H1 (cell line): ENCODE results near the gene WDR90. TPM values are rescaled to one million over a fixed set of nuclear protein-coding genes. Genes with fewer than 3 reads are reported as not detected.

Experiments
- CTCF ChIA-PET: fragments of 300-600 bp; sonication (Branson Sonifier 250); formaldehyde crosslinking; loops from one replicate; lab custom pipeline; 2021; ENCODE audit not compliant: partially characterized antibody; lab: Charles Lee
- POLR2A ChIA-PET: fragments of 300-600 bp; sonication (Branson Sonifier 250); formaldehyde crosslinking; loops from one replicate; lab custom pipeline; 2021; ENCODE audit warnings: inconsistent platforms; ENCODE audit not compliant: partially characterized antibody; lab: Charles Lee
- DNase-seq, 2 experiments: peaks; one replicate each; pipeline versions ENCODE4 v3.0.0 to v3.0.0-alpha.2; 2010 to 2022; ENCODE audit warnings: low spot score in 2 of 2, low read depth in 1 of 2, mixed read lengths in 1 of 2
- FAIRE-seq: peaks from 2 replicates; lab custom pipeline; 2011; peaks lifted over from hg19 to GRCh38; lab: Jason Lieb, UNC
- H2AFZ ChIP-seq: 2 replicates; pipeline ENCODE4 v1.8.1; 2012; ENCODE audit warnings: low read length, inconsistent platforms
- H2AK5ac ChIP-seq: 2 replicates; pipeline ENCODE4 v1.6.1; 2013; ENCODE audit warnings: low read depth, low read length
- H2BK120ac ChIP-seq: replicated peaks from 2 replicates; pipeline ENCODE3; 2013; ENCODE audit warnings: low read depth, low read length, inconsistent platforms
- H2BK12ac ChIP-seq: 2 replicates; pipeline ENCODE4 v1.6.1; 2013; ENCODE audit warnings: low read depth, low read length
- H2BK15ac ChIP-seq: 2 replicates; pipeline ENCODE4 v1.6.1; 2013; ENCODE audit warnings: low read length
- H2BK20ac ChIP-seq: 2 replicates; pipeline ENCODE4 v1.6.1; 2013; ENCODE audit warnings: low read length
- H2BK5ac ChIP-seq: 2 replicates; pipeline ENCODE4 v1.6.1; 2013; ENCODE audit warnings: low read depth, low read length
- H3K14ac ChIP-seq: 2 replicates; pipeline ENCODE4 v1.6.1; 2013; ENCODE audit warnings: inconsistent platforms; ENCODE audit not compliant: insufficient read length
- H3K18ac ChIP-seq: 2 replicates; pipeline ENCODE4 v1.6.1; 2013; ENCODE audit warnings: low read length; ENCODE audit errors: extremely low read depth
- H3K23ac ChIP-seq: 2 replicates; pipeline ENCODE4 v1.6.1; 2013; ENCODE audit warnings: inconsistent platforms; ENCODE audit not compliant: insufficient read length
- H3K23me2 ChIP-seq: 2 replicates; pipeline ENCODE4 v1.6.1; 2013; ENCODE audit warnings: low read depth, low read length
- H3K27ac ChIP-seq: 2 replicates; pipeline ENCODE4 v1.6.1; 2011; ENCODE audit warnings: low read depth, low read length, inconsistent platforms
- H3K27me3 ChIP-seq, 4 experiments: replicated peaks in 1 of 4; 1 replicate in 1 of 4; 2 replicates in 3 of 4; pipeline versions ENCODE4 v1.6.1 to v1.8.1; 2011 to 2013; ENCODE audit warnings: low read length in 3 of 4, mild to moderate bottlenecking in 3 of 4, inconsistent platforms in 2 of 4, mixed read lengths in 2 of 4, moderate library complexity in 1 of 4; ENCODE audit not compliant: control insufficient read depth in 3 of 4, insufficient read depth in 3 of 4; ENCODE audit errors: extremely low read depth in 1 of 4
- H3K36me3 ChIP-seq, 4 experiments: 2 replicates each; pipeline versions ENCODE4 v1.6.1 to v1.8.1; 2011 to 2013; ENCODE audit warnings: mild to moderate bottlenecking in 4 of 4, low read length in 3 of 4, moderate library complexity in 2 of 4, control low read depth in 1 of 4, inconsistent platforms in 1 of 4; ENCODE audit not compliant: insufficient read depth in 4 of 4, control insufficient read depth in 2 of 4
- H3K4ac ChIP-seq: replicated peaks from 2 replicates; pipeline ENCODE3; 2013; ENCODE audit warnings: low read length, low read depth, mixed read lengths, inconsistent platforms; ENCODE audit not compliant: insufficient read length
- H3K4me1 ChIP-seq, 4 experiments: replicated peaks in 1 of 4; 1 replicate in 1 of 4; 2 replicates in 3 of 4; pipeline versions ENCODE4 v1.6.1 to v1.8.1; 2011 to 2013; ENCODE audit warnings: low read length in 3 of 4, inconsistent platforms in 2 of 4, mixed read lengths in 1 of 4; ENCODE audit not compliant: insufficient read depth in 4 of 4, control insufficient read depth in 3 of 4
- H3K4me2 ChIP-seq, 2 experiments: 2 replicates each; pipeline versions ENCODE4 v1.6.1 to v1.8.1; 2011 to 2013; ENCODE audit warnings: low read depth in 2 of 2, low read length in 2 of 2, control low read depth in 1 of 2, inconsistent platforms in 1 of 2, mild to moderate bottlenecking in 1 of 2; ENCODE audit not compliant: insufficient read depth in 1 of 2
- H3K4me3 ChIP-seq, 4 experiments: fragments of 200-600, 300-600 bp in 1 of 4; sonication (generic), shearing (Covaris generic), sonication (Bioruptor Twin) in 1 of 4; 2 replicates each; pipeline versions ENCODE4 v1.5.1 to v1.8.1; 2011 to 2016; ENCODE audit warnings: low read length in 4 of 4, low read depth in 3 of 4, control low read depth in 2 of 4, inconsistent platforms in 2 of 4, mild to moderate bottlenecking in 2 of 4, mixed read lengths in 1 of 4, moderate library complexity in 1 of 4; ENCODE audit not compliant: insufficient read depth in 2 of 4; ENCODE audit errors: extremely low read depth in 1 of 4
- H3K56ac ChIP-seq: replicated peaks from 2 replicates; pipeline ENCODE3; 2013; ENCODE audit warnings: low read depth, mild to moderate bottlenecking, mixed read lengths, low read length, inconsistent platforms; ENCODE audit not compliant: insufficient read length
- H3K79me1 ChIP-seq: 2 replicates; pipeline ENCODE4 v1.6.1; 2013; ENCODE audit warnings: low read depth, low read length, control low read depth
- H3K79me2 ChIP-seq, 2 experiments: 2 replicates each; pipeline versions ENCODE4 v1.6.1 to v1.8.1; 2012 to 2013; ENCODE audit warnings: low read length in 2 of 2, mild to moderate bottlenecking in 2 of 2, inconsistent platforms in 1 of 2; ENCODE audit not compliant: insufficient read depth in 2 of 2, control insufficient read depth in 1 of 2
- H3K9ac ChIP-seq, 4 experiments: replicated peaks in 1 of 4; 1 replicate in 1 of 4; 2 replicates in 3 of 4; pipeline versions ENCODE4 v1.6.1 to v1.8.1; 2011 to 2013; ENCODE audit warnings: low read depth in 3 of 4, low read length in 3 of 4, control low read depth in 2 of 4, mild to moderate bottlenecking in 2 of 4, moderate library complexity in 2 of 4, inconsistent platforms in 1 of 4; ENCODE audit errors: extremely low read depth in 1 of 4
- H3K9me3 ChIP-seq, 2 experiments: 2 replicates each; pipeline versions ENCODE4 v1.6.1 to v1.8.1; 2012 to 2013; ENCODE audit warnings: mild to moderate bottlenecking in 2 of 2, moderate library complexity in 2 of 2, control low read depth in 1 of 2, inconsistent platforms in 1 of 2, low read depth in 1 of 2, low read length in 1 of 2, mixed read lengths in 1 of 2; ENCODE audit not compliant: insufficient read depth in 2 of 2
- H4K20me1 ChIP-seq, 2 experiments: replicated peaks in 1 of 2; 2 replicates each; pipeline versions ENCODE3 to v1.8.1; 2011 to 2013; ENCODE audit warnings: inconsistent platforms in 2 of 2, low read length in 2 of 2, mild to moderate bottlenecking in 1 of 2; ENCODE audit not compliant: insufficient read depth in 2 of 2, control insufficient read depth in 1 of 2
- H4K5ac ChIP-seq: 2 replicates; pipeline ENCODE4 v1.6.1; 2013; ENCODE audit warnings: low read length, low read depth, mixed read lengths, inconsistent platforms; ENCODE audit not compliant: insufficient read length
- H4K8ac ChIP-seq: 2 replicates; pipeline ENCODE4 v1.8.0; 2013; ENCODE audit warnings: mild to moderate bottlenecking, moderate library complexity, low read length, inconsistent platforms; ENCODE audit not compliant: insufficient read depth; ENCODE audit errors: extremely low read depth
- H4K91ac ChIP-seq: replicated peaks from 2 replicates; pipeline ENCODE3; 2013; ENCODE audit warnings: low read length, mixed read lengths, inconsistent platforms; ENCODE audit not compliant: insufficient read length
- BACH1 ChIP-seq: IDR thresholded peaks from 2 replicates; pipeline ENCODE4 v1.6.1; 2012; ENCODE audit warnings: low read length, improper control_type of control experiment
- CBX5 ChIP-seq: fragments of 300-800, 300-1000 bp; sonication (generic); IDR thresholded peaks from 2 replicates; pipeline ENCODE4 v1.7.1; 2016; ENCODE audit warnings: antibody characterized with exemption, low read length, low read depth
- CBX8 ChIP-seq: fragments of 300-800, 300-1000 bp; sonication (generic); IDR thresholded peaks from 2 replicates; pipeline ENCODE4 v1.7.1; 2016; ENCODE audit warnings: low read depth, low read length, borderline replicate concordance
- CHD2 ChIP-seq: IDR thresholded peaks from 2 replicates; pipeline ENCODE4 v1.6.1; 2012; ENCODE audit warnings: low read length, improper control_type of control experiment
- EGR1 ChIP-seq: IDR thresholded peaks from 2 replicates; pipeline ENCODE4 v1.6.1; 2011; ENCODE audit warnings: low read depth, low read length, borderline replicate concordance
- GTF2F1 ChIP-seq: IDR thresholded peaks from 2 replicates; pipeline ENCODE4 v1.6.1; 2012; ENCODE audit warnings: low read depth, low read length, improper control_type of control experiment, borderline replicate concordance
- KDM5A ChIP-seq: fragments of 200-600 bp; IDR thresholded peaks from 2 replicates; pipeline ENCODE4 v1.7.1; 2012; ENCODE audit warnings: mild to moderate bottlenecking, low read length, inconsistent platforms, mixed read lengths
- MAFK ChIP-seq: IDR thresholded peaks from 2 replicates; pipeline ENCODE4 v1.6.1; 2012; ENCODE audit warnings: low read depth, mild to moderate bottlenecking, improper control_type of control experiment, low read length
- POLR2AphosphoS5 ChIP-seq: IDR thresholded peaks from 2 replicates; pipeline ENCODE4 v1.6.1; 2011; ENCODE audit warnings: low read depth, low read length
- RAD21 ChIP-seq, 2 experiments: IDR thresholded peaks in 1 of 2; conservative IDR thresholded peaks in 1 of 2; 2 replicates each; pipeline ENCODE4 v1.6.1; 2011; ENCODE audit warnings: low read depth in 2 of 2, low read length in 2 of 2, improper control_type of control experiment in 1 of 2, inconsistent platforms in 1 of 2, mild to moderate bottlenecking in 1 of 2, moderate library complexity in 1 of 2
- RFX5 ChIP-seq: IDR thresholded peaks from 2 replicates; pipeline ENCODE4 v1.6.1; 2011; ENCODE audit warnings: low read depth, low read length, improper control_type of control experiment, borderline replicate concordance
- SAP30 ChIP-seq: fragments of 300-600 bp; sonication (generic); IDR thresholded peaks from 2 replicates; pipeline ENCODE4 v1.7.1; 2012; ENCODE audit warnings: low read length, moderate library complexity, mild to moderate bottlenecking, inconsistent platforms; ENCODE audit not compliant: insufficient read depth, insufficient replicate concordance
- SP4 ChIP-seq: IDR thresholded peaks from 2 replicates; pipeline ENCODE4 v1.6.1; 2012; ENCODE audit warnings: low read length, inconsistent platforms
- TEAD4 ChIP-seq: IDR thresholded peaks from 2 replicates; pipeline ENCODE4 v1.6.1; 2012; ENCODE audit warnings: low read depth, low read length, inconsistent platforms, mixed read lengths
- WGBS, 2 experiments: shearing (Covaris generic) in 1 of 2; methylation state at CpG; one replicate each; pipeline versions ENCODE4 v1.1.6 to v1.1.7; 2013 to 2015; ENCODE audit warnings: low lambda C conversion rate in 2 of 2, mixed read lengths in 2 of 2, inconsistent platforms in 1 of 2, low coverage in 1 of 2, missing lambda C conversion rate in 1 of 2; ENCODE audit not compliant: insufficient replicate concordance in 2 of 2, insufficient coverage in 1 of 2, insufficient read length in 1 of 2; ENCODE audit errors: extremely low coverage in 1 of 2, missing lambda C conversion rate in 1 of 2; 5-methylcytosine and 5-hydroxymethylcytosine counted together
- polyA plus RNA-seq, 7 experiments: library from polyadenylated mRNA; depleted of rRNA in 3 of 7; stranded (reverse) in 5 of 7; unstranded in 2 of 7; fragments of >200 nt in 5 of 7; fragments of 200-250 nt in 2 of 7; gene quantifications; 1 replicate in 5 of 7; 2 replicates in 1 of 7; 4 replicates in 1 of 7; pipeline versions ENCODE4 v1.2.1 to v1.2.3, GENCODE V29; 2011 to 2013; ENCODE audit warnings: missing spikeins in 2 of 7, mixed read lengths in 2 of 7
- total RNA-seq: library from RNA; stranded (reverse); fragmentation: NEBNext Ultra II Directional; extraction: Animal tissue kit (Norgen Biotek cat#: 25700); gene quantifications from 2 replicates; pipeline ENCODE4 v1.2.1, GENCODE V29; 2021

Gene WDR90
- total and polyA plus RNA-seq, 2 of the 8 experiments (the other 6 are each of a cell fraction or from before 2014, with no cell fraction given) = 24.0 to 47.2 TPM

GRCh38 chr16:600781-601180 is 48.4 kb upstream of the WDR90 start:
- no peak overlapping the region for H2BK12ac ChIP-seq
- H4K5ac ChIP-seq = no peak overlapping the region
- H4K8ac ChIP-seq = no peak overlapping the region
- no peak overlapping the region for H2AK5ac ChIP-seq
- H3K4me3 ChIP-seq = no peak overlapping the region
- POLR2A ChIA-PET = interaction anchor here (1.2 to 2.0 kb wide), 4 partner anchors 9 to 30 kb away, joined by 3 to 5 read pairs (median 4); partner anchors contain the start of genes RAB40C and WFIKKN1
- no peak overlapping the region for H3K9ac ChIP-seq
- no peaks in the 10 kb centered on the region for H3K23me2 ChIP-seq
- H3K23ac ChIP-seq = no peak overlapping the region
- no peak overlapping the region for H2BK15ac ChIP-seq
- DNase-seq (no peak), FAIRE-seq (peak; percentile 24)
- no peak overlapping the region for H3K27ac ChIP-seq
- no peak overlapping the region for H4K91ac ChIP-seq
- no peaks in the 10 kb centered on the region; a peak in 2 of 7 replicates for H3K27me3 ChIP-seq
- no peak overlapping the region for H2BK120ac ChIP-seq
- peaks cover 0 to 3% (median under 1%) of the 10 kb centered on the region in 4 experiments; a peak in 2 of 8 replicates for H3K36me3 ChIP-seq
- peaks cover 13% of the 10 kb centered on the region; the same call in 1 of the 2 replicates for H3K79me1 ChIP-seq
- peaks cover 2 to 3% of the 10 kb centered on the region in 2 experiments; a peak in 2 of 4 replicates for H3K79me2 ChIP-seq
- H3K18ac ChIP-seq = no peak overlapping the region
- peaks cover 7 to 13% of the 10 kb centered on the region in 2 experiments; a peak in 3 of 4 replicates for H3K9me3 ChIP-seq
- CTCF ChIA-PET = interaction anchor here (0.6 to 3.8 kb wide), 25 partner anchors 8 to 528 kb away, joined by 3 to 35 read pairs (median 4); partner anchors contain the start of genes METTL26, RHBDL1 and WFIKKN1
- H3K4me1 ChIP-seq = peaks cover 0 to 2% (median 0%) of the 10 kb centered on the region in 4 experiments; a peak in 1 of 7 replicates
- no peak overlapping the region for H3K4me2 ChIP-seq
- no peak overlapping the region for H3K4ac ChIP-seq
- peaks cover 6 to 12% of the 10 kb centered on the region in 2 experiments for H4K20me1 ChIP-seq
- no peak overlapping the region for H2BK5ac ChIP-seq
- no peak overlapping the region for H3K56ac ChIP-seq
- H2BK20ac ChIP-seq = no peak overlapping the region
- H2AFZ ChIP-seq = no peak overlapping the region
- WGBS, 2 experiments = 73% methylated on average over 7 of the region's 7 CpGs; no CpG with 5 or more reads in 1 of the 2 experiments
- H3K14ac ChIP-seq = no peak overlapping the region
- TF ChIP-seq BACH1 (no peak), SP4 (no peak), TEAD4 (no peak), CHD2 (no peak), RFX5 (no peak), CBX8 (no peak), MAFK (no peak), KDM5A (no peak), EGR1 (no peak), POLR2AphosphoS5 (no peak), SAP30 (no peak), GTF2F1 (no peak), CBX5 (no peak), RAD21 (IDR thresholded peaks at IDR 0.05 in 1 of 2, conservative IDR thresholded peaks at IDR 0.05 in 1 of 2; ENCODE audit: low read depth in 2 of 2, low read length in 2 of 2) (peak; percentile 25 to 48; a peak in 3 of 4 replicates)
